H9 (cell line): ENCODE measurements around the gene OS9. TPM values are rescaled to one million over a fixed set of nuclear protein-coding genes. Genes with fewer than 3 reads are reported as not detected.

Experiments used
- DNase-seq: peaks from one replicate; pipeline ENCODE4 v3.0.0-alpha.2; 2017
- H2AFZ ChIP-seq: one replicate; pipeline ENCODE4 v1.6.1; 2013; ENCODE audit warnings: mild to moderate bottlenecking, low read length, control low read depth, moderate library complexity
- H2AK5ac ChIP-seq: 2 replicates; pipeline ENCODE4 v1.6.1; 2013; ENCODE audit warnings: low read length, control low read depth, mixed read lengths; ENCODE audit not compliant: insufficient read length
- H2BK120ac ChIP-seq: one replicate; pipeline ENCODE4 v1.6.1; 2013; ENCODE audit warnings: low read depth, mild to moderate bottlenecking, low read length, control low read depth, inconsistent platforms; ENCODE audit not compliant: poor library complexity, severe bottlenecking
- H2BK12ac ChIP-seq: 2 replicates; pipeline ENCODE4 v1.6.1; 2013; ENCODE audit warnings: low read length, control low read depth, mixed read lengths, low read depth; ENCODE audit not compliant: insufficient read length
- H2BK15ac ChIP-seq: 2 replicates; pipeline ENCODE4 v1.6.1; 2013; ENCODE audit warnings: low read depth, low read length, control low read depth
- H2BK20ac ChIP-seq: one replicate; pipeline ENCODE4 v1.6.1; 2013; ENCODE audit warnings: low read depth, mild to moderate bottlenecking, low read length, control low read depth, inconsistent platforms; ENCODE audit not compliant: poor library complexity, severe bottlenecking
- H2BK5ac ChIP-seq: 2 replicates; pipeline ENCODE4 v1.6.1; 2013; ENCODE audit warnings: low read length, control low read depth, mixed read lengths; ENCODE audit not compliant: insufficient read length
- H3K14ac ChIP-seq: 2 replicates; pipeline ENCODE4 v1.6.1; 2013; ENCODE audit warnings: low read length, control low read depth; ENCODE audit not compliant: insufficient read depth
- H3K18ac ChIP-seq: 2 replicates; pipeline ENCODE4 v1.6.1; 2013; ENCODE audit warnings: low read depth, mild to moderate bottlenecking, mixed read lengths, low read length, control low read depth; ENCODE audit not compliant: insufficient read length
- H3K23ac ChIP-seq: 2 replicates; pipeline ENCODE4 v1.6.1; 2013; ENCODE audit warnings: low read length, control low read depth, mixed read lengths, low read depth; ENCODE audit not compliant: insufficient read length
- H3K23me2 ChIP-seq: 2 replicates; pipeline ENCODE4 v1.6.1; 2013; ENCODE audit warnings: low read depth, mild to moderate bottlenecking, mixed read lengths, low read length, control low read depth; ENCODE audit not compliant: insufficient read length, poor library complexity, severe bottlenecking
- H3K27ac ChIP-seq: 2 replicates; pipeline ENCODE4 v1.5.1; 2013; ENCODE audit warnings: low read length, control low read depth, mixed read lengths, low read depth; ENCODE audit not compliant: insufficient read length
- H3K27me3 ChIP-seq: 2 replicates; pipeline ENCODE4 v1.6.1; 2013; ENCODE audit warnings: low read length, control low read depth, inconsistent platforms; ENCODE audit not compliant: insufficient read depth
- H3K4ac ChIP-seq: 2 replicates; pipeline ENCODE4 v1.6.1; 2013; ENCODE audit warnings: low read depth, mild to moderate bottlenecking, control low read depth, inconsistent platforms, low read length, moderate library complexity
- H3K4me1 ChIP-seq: 2 replicates; pipeline ENCODE4 v1.6.1; 2013; ENCODE audit warnings: low read length, control low read depth, inconsistent platforms; ENCODE audit not compliant: insufficient read depth
- H3K4me2 ChIP-seq: 2 replicates; pipeline ENCODE4 v1.6.1; 2013; ENCODE audit warnings: low read length, control low read depth, mixed read lengths; ENCODE audit not compliant: insufficient read length, insufficient read depth
- H3K56ac ChIP-seq: 2 replicates; pipeline ENCODE4 v1.6.1; 2013; ENCODE audit warnings: low read depth, mild to moderate bottlenecking, mixed read lengths, low read length, control low read depth; ENCODE audit not compliant: insufficient read length
- H3K79me1 ChIP-seq: 2 replicates; pipeline ENCODE4 v1.6.1; 2013; ENCODE audit warnings: low read depth, mild to moderate bottlenecking, moderate library complexity, low read length, control low read depth, inconsistent platforms; ENCODE audit not compliant: insufficient read depth, poor library complexity, severe bottlenecking
- H3K79me2 ChIP-seq: 2 replicates; pipeline ENCODE4 v1.6.1; 2013; ENCODE audit warnings: low read length, control low read depth, inconsistent platforms; ENCODE audit not compliant: insufficient read depth
- H3K9ac ChIP-seq: 2 replicates; pipeline ENCODE4 v1.6.1; 2013; ENCODE audit warnings: low read length, control low read depth, mixed read lengths; ENCODE audit not compliant: insufficient read length; ENCODE audit errors: extremely low read depth
- H3K9me3 ChIP-seq: one replicate; pipeline ENCODE4 v1.6.1; 2013; ENCODE audit warnings: low read depth, low read length, inconsistent platforms; ENCODE audit not compliant: control insufficient read depth
- H3T11ph ChIP-seq: one replicate; pipeline ENCODE4 v1.6.1; 2013; ENCODE audit warnings: mild to moderate bottlenecking, low read length, control low read depth, inconsistent platforms
- H4K20me1 ChIP-seq: one replicate; pipeline ENCODE4 v1.6.1; 2013; ENCODE audit not compliant: control insufficient read depth, insufficient read length, insufficient read depth
- H4K5ac ChIP-seq: 2 replicates; pipeline ENCODE4 v1.6.1; 2013; ENCODE audit warnings: low read depth, mild to moderate bottlenecking, mixed read lengths, low read length, control low read depth; ENCODE audit not compliant: insufficient read length
- H4K8ac ChIP-seq: replicated peaks from 2 replicates; pipeline ENCODE4 v1.6.1; 2013; ENCODE audit warnings: low read length, control low read depth, mixed read lengths, low read depth; ENCODE audit not compliant: insufficient read length
- H4K91ac ChIP-seq: 2 replicates; pipeline ENCODE4 v1.6.1; 2013; ENCODE audit warnings: low read depth, mild to moderate bottlenecking, moderate library complexity, mixed read lengths, low read length, control low read depth; ENCODE audit not compliant: insufficient read length
- H3K27ac Mint-ChIP-seq, 3 experiments: 2 replicates in 2 of 3; 3 replicates in 1 of 3; pipeline ENCODE4 v1.8.0; 2020 to 2021; ENCODE audit warnings: mixed read lengths in 3 of 3, mild to moderate bottlenecking in 1 of 3, moderate library complexity in 1 of 3
- H3K27me3 Mint-ChIP-seq: 2 replicates; pipeline ENCODE4 v1.8.0; 2021; ENCODE audit warnings: low read depth, mild to moderate bottlenecking, moderate library complexity, mixed read lengths
- H3K36me3 Mint-ChIP-seq, 3 experiments: 2 replicates in 2 of 3; 3 replicates in 1 of 3; pipeline ENCODE4 v1.8.0; 2020 to 2021; ENCODE audit warnings: low read depth in 3 of 3, mixed read lengths in 3 of 3; ENCODE audit not compliant: insufficient read depth in 1 of 3
- H3K4me1 Mint-ChIP-seq, 2 experiments: 2 replicates each; pipeline ENCODE4 v1.8.0; 2020; ENCODE audit warnings: mixed read lengths in 2 of 2
- H3K4me3 Mint-ChIP-seq, 2 experiments: 2 replicates in 1 of 2; 3 replicates in 1 of 2; pipeline ENCODE4 v1.8.0; 2020 to 2021; ENCODE audit warnings: mild to moderate bottlenecking in 2 of 2, mixed read lengths in 2 of 2, moderate library complexity in 1 of 2
- H3K9me3 Mint-ChIP-seq, 2 experiments: 2 replicates in 1 of 2; 3 replicates in 1 of 2; pipeline ENCODE4 v1.8.0; 2020; ENCODE audit warnings: mild to moderate bottlenecking in 2 of 2, mixed read lengths in 2 of 2, moderate library complexity in 1 of 2
- WGBS: extraction: QIAGEN DNeasy Blood & Tissue Kit; methylation state at CpG from one replicate; pipeline ENCODE4 v1.1.7; 2013; ENCODE audit warnings: missing lambda C conversion rate, low lambda C conversion rate, mixed read lengths; ENCODE audit not compliant: insufficient read length; ENCODE audit errors: extremely low coverage; 5-methylcytosine and 5-hydroxymethylcytosine counted together
- total RNA-seq: library from RNA; stranded (reverse); gene quantifications from 2 replicates; pipeline ENCODE4 v1.2.1, GENCODE V29; 2021
- TF ChIP-seq, protein P1 (sequence below): fragments of 200-600 bp; sonication (generic); conservative IDR thresholded peaks from 3 replicates; pipeline ENCODE4 v1.8.0; 2021; ENCODE audit warnings: antibody characterized with exemption, mild to moderate bottlenecking

OS9 gene
- total RNA-seq, 1 experiment from 2014 or later, result 112 TPM

DNA sequence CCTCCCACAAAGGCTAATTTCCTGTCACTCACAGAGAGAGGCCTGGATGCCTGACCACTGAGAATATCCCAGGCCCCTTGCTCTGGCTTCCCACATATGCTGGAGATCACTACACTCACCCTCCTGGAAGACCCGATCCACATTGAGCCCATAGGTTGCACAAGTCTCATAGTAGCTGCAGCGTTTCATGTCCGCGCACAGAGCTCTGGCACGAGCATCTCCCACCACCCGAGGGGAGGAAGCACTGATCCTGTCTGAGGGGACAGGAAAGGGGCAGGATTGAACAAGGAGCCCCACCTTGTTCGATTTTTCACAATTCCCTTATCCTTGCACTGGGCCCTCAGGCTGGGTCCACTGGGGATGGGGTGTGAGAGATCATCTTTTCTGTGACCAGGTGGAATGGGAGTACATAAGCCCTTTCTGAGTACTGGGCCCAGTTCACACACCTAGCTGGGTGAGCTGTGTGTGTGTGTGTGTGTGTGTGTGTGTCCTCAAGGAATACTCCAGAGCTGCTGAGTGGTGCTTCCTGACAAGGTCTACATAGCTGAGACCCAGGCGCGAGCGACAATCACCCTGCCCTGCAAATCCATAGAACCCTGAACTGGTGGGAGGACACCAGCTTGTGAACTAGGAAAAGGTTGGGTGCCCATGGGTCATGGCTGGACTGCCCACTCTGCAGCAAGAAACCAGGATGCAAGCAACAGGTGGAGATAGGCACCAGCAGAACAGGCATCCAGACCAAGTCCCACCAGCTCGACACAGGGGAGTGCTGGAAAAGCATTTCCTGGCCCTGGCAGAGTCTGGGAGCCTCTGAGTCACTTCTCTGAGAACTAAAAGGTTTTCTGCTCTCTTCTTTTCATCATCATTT, 39.0 kb downstream of the OS9 start:
- Histone ChIP-seq H3K14ac (no peak overlapping the region), H4K8ac (no peak overlapping the region), H3K27me3 (peaks cover 41% of the 10 kb centered on the region), H4K5ac (no peak overlapping the region), H3K79me1 (no peaks in the 10 kb centered on the region), H2BK15ac (no peak overlapping the region), H3K4ac (no peak overlapping the region), H3K27ac (no peak overlapping the region), H3K18ac (no peak overlapping the region), H3K4me2 (no peak overlapping the region), H2AK5ac (no peak overlapping the region), H2BK120ac (no peak overlapping the region), H2BK20ac (no peak overlapping the region), H2AFZ (no peak overlapping the region), H3K56ac (no peak overlapping the region), H2BK5ac (no peak overlapping the region), H3K9ac (no peak overlapping the region), H4K20me1 (peaks cover 2% of the 10 kb centered on the region), H3K23me2 (peaks cover 12% of the 10 kb centered on the region), H3K79me2 (no peaks in the 10 kb centered on the region), H4K91ac (no peak overlapping the region), H3K23ac (no peak overlapping the region), H3K9me3 (no peaks in the 10 kb centered on the region), H3K4me1 (no peaks in the 10 kb centered on the region), H2BK12ac (no peak overlapping the region), H3T11ph (no peak overlapping the region)
- no peaks in the 10 kb centered on the region; a peak in 1 of 5 replicates for H3K9me3 Mint-ChIP-seq
- peaks cover 12 to 24% of the 10 kb centered on the region in 2 experiments for H3K4me1 Mint-ChIP-seq
- H3K4me3 Mint-ChIP-seq, result peak overlapping the region in 1 of 2 experiments; percentile 33; a peak in 1 of 5 replicates
- TF ChIP-seq, protein P1, sequence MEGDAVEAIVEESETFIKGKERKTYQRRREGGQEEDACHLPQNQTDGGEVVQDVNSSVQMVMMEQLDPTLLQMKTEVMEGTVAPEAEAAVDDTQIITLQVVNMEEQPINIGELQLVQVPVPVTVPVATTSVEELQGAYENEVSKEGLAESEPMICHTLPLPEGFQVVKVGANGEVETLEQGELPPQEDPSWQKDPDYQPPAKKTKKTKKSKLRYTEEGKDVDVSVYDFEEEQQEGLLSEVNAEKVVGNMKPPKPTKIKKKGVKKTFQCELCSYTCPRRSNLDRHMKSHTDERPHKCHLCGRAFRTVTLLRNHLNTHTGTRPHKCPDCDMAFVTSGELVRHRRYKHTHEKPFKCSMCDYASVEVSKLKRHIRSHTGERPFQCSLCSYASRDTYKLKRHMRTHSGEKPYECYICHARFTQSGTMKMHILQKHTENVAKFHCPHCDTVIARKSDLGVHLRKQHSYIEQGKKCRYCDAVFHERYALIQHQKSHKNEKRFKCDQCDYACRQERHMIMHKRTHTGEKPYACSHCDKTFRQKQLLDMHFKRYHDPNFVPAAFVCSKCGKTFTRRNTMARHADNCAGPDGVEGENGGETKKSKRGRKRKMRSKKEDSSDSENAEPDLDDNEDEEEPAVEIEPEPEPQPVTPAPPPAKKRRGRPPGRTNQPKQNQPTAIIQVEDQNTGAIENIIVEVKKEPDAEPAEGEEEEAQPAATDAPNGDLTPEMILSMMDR, result no peak
- DNase-seq, result no peak
- no CpG with 5 or more reads among the region's 11 CpGs for WGBS
- peak overlapping the region in 1 of 3 experiments; percentile 29; a peak in 1 of 7 replicates for H3K27ac Mint-ChIP-seq
- H3K27me3 Mint-ChIP-seq, result peaks cover 98% of the 10 kb centered on the region
- no peaks in the 10 kb centered on the region for H3K36me3 Mint-ChIP-seq
